ENCODE data around the gene ITPR3.
A peak's percentile ranks its signal among the peaks of the same experiment; 100 is the strongest.
"Not testable (repeated sequence)": the region's sequence is repeated elsewhere in the genome, so short reads cannot be mapped to it uniquely, and the experiment has no call there.

Gene ITPR3

GRCh38 chr6:33613795-33614168 lies 7.3 kb upstream of the ITPR3 start:
- peak; percentile 94 for DNase-seq (ENCODE audit: low spot score)

GRCh38 chr6:33616113-33616512 lies 5.0 kb upstream of the ITPR3 start:
- DNase-seq (ENCODE audit: low spot score) = no peak

- no peak for DNase-seq (ENCODE audit: low spot score)
Observed at GRCh38 chr6:33616913-33617312, 4.2 kb upstream of the ITPR3 start.

GRCh38 chr6:33619166-33619840 lies 1.8 kb upstream of the ITPR3 start:
- no peak for DNase-seq (ENCODE audit: low spot score)

GRCh38 chr6:33620158-33620855 lies 815 bp upstream of the ITPR3 start:
- no peak for DNase-seq (ENCODE audit: low spot score)

- peak; percentile 51 for DNase-seq (ENCODE audit: low spot score)
Observed at GRCh38 chr6:33621711-33622388, 728 bp downstream of the ITPR3 start.

GRCh38 chr6:33622456-33623431 lies 1.6 kb downstream of the ITPR3 start:
- peak; percentile 59 for DNase-seq (ENCODE audit: low spot score)

GRCh38 chr6:33623895-33624381 lies 2.8 kb downstream of the ITPR3 start:
- no peak for DNase-seq (ENCODE audit: low spot score)

GRCh38 chr6:33624856-33625255 lies 3.7 kb downstream of the ITPR3 start:
- no peak for DNase-seq (ENCODE audit: low spot score)

GRCh38 chr6:33627876-33628275 lies 6.8 kb downstream of the ITPR3 start:
- DNase-seq (ENCODE audit: low spot score) = no peak

- no peak for DNase-seq (ENCODE audit: low spot score)
Observed at GRCh38 chr6:33628401-33628964, 7.4 kb downstream of the ITPR3 start.

- DNase-seq (ENCODE audit: low spot score) = no peak
Observed at GRCh38 chr6:33630014-33630413, 8.9 kb downstream of the ITPR3 start.

GRCh38 chr6:33631521-33631920 lies 10.4 kb downstream of the ITPR3 start:
- not testable (repeated sequence) for DNase-seq (ENCODE audit: low spot score)

GRCh38 chr6:33631971-33632557 lies 10.9 kb downstream of the ITPR3 start:
- DNase-seq (ENCODE audit: low spot score) = no peak

- no peak for DNase-seq (ENCODE audit: low spot score)
Observed at GRCh38 chr6:33632558-33633039, 11.5 kb downstream of the ITPR3 start.

GRCh38 chr6:33633084-33633461 lies 12.0 kb downstream of the ITPR3 start:
- no peak for DNase-seq (ENCODE audit: low spot score)

GRCh38 chr6:33633462-33634158 lies 12.5 kb downstream of the ITPR3 start:
- peak; percentile 88 for DNase-seq (ENCODE audit: low spot score)

GRCh38 chr6:33634161-33634727 lies 13.1 kb downstream of the ITPR3 start:
- DNase-seq (ENCODE audit: low spot score) = peak; percentile 59

- DNase-seq (ENCODE audit: low spot score) = no peak
Observed at GRCh38 chr6:33634946-33635345, 13.8 kb downstream of the ITPR3 start.

GRCh38 chr6:33636655-33637054 lies 15.5 kb downstream of the ITPR3 start:
- DNase-seq (ENCODE audit: low spot score) = no peak
